ENCODE results near the gene DPYSL3.

DPYSL3 gene

DNA sequence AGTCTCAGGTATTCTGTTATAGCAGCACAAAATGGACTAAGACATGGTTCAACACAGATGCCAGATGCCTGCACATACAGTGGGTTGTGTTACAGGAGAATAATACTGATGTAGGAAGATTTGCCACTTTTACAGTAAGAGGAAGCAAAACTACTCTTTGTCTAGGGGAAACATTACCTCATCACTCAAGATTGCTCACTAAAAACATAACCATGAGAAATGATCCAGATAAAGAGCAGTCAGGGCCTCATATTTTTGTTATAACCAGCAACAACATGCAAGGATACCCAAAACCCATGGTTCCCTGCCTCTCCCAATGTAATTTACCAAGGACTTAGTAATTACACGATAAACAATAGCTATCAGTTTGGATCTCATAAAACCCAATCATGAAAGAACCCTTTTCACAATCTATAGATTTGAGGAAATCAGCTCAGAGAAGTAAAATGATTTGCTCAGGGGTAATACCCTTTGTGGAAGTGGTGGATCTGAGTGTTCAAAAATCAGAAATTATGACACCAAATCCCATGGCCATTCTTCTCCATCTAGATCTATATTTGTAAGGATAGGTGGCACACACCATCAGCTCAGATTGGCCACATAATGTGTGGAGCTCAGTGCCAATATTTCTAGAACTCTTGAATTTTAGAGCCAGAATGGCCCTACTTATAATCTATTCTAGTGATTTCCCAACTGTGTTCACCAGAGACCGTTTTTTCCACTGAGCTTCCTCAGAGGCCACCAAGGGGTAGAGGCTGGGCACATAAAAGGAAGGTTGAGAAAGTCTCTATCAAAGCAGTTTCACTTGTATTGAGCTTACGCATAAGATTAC lies 27.8 kb downstream of the DPYSL3 start:
- in situ Hi-C loops (cut with MboI; ENCODE audit: low sequenced_read_pairs, unreplicated experiment), result no loop called here
- TF ChIP-seq, protein P1, sequence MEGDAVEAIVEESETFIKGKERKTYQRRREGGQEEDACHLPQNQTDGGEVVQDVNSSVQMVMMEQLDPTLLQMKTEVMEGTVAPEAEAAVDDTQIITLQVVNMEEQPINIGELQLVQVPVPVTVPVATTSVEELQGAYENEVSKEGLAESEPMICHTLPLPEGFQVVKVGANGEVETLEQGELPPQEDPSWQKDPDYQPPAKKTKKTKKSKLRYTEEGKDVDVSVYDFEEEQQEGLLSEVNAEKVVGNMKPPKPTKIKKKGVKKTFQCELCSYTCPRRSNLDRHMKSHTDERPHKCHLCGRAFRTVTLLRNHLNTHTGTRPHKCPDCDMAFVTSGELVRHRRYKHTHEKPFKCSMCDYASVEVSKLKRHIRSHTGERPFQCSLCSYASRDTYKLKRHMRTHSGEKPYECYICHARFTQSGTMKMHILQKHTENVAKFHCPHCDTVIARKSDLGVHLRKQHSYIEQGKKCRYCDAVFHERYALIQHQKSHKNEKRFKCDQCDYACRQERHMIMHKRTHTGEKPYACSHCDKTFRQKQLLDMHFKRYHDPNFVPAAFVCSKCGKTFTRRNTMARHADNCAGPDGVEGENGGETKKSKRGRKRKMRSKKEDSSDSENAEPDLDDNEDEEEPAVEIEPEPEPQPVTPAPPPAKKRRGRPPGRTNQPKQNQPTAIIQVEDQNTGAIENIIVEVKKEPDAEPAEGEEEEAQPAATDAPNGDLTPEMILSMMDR (IDR thresholded peaks at IDR 0.05; ENCODE audit: borderline replicate concordance, control extremely low read depth, extremely low read depth, insufficient read depth, missing control alignments), result no peak
- DNase-seq (ENCODE audit: low spot score), result peak; percentile 29

DNA sequence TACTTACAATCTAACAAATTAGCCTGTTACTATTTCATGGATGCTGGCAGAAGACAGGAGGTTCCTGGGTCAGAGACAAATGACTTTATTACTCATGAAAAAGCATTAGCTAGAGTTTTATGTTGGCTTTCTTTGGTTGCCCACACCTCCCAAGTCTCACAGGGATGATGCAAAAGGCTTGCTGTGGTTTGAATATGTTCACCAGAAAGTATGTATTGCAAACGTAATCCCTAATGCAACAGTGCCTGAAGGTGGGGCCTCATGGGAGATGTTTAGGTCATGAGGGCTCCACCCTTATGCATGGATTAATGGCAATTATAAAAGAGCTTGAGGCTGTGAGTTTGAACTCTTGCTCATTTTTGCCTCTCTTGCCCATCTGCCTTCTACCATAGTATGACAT lies 28.5 kb downstream of the DPYSL3 start:
- no peak for DNase-seq (ENCODE audit: low spot score)

DNA sequence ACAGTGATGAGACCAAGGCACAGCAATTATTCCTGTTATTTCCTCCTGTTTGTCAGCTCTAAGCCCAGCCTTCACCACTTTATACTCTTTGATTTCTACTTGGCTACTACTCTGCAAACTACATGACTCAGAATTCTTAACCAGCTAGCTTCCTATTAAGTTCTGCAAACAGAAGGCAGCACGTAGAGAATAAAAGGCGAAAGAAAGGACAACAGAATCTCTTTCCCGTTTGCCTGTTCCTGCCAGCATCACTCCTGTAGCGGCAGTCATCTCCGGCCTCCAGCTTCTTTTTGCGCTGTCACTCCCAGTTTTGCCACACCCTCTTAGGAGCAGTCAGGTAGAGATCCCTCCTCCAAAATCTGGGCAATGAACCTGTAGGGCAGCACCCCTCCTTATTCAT lies 29.9 kb downstream of the DPYSL3 start:
- DNase-seq (ENCODE audit: low spot score), result no peak
- in situ Hi-C loops (cut with MboI; ENCODE audit: low sequenced_read_pairs, unreplicated experiment), result no loop called here
- TF ChIP-seq, protein P1 (IDR thresholded peaks at IDR 0.05; ENCODE audit: borderline replicate concordance, control extremely low read depth, extremely low read depth, insufficient read depth, missing control alignments), result no peak

More for the DNA sequence above, 28.5 kb downstream of the DPYSL3 start:
- TF ChIP-seq, protein P1 (IDR thresholded peaks at IDR 0.05; ENCODE audit: borderline replicate concordance, control extremely low read depth, extremely low read depth, insufficient read depth, missing control alignments), result no peak
- in situ Hi-C loops (cut with MboI; ENCODE audit: low sequenced_read_pairs, unreplicated experiment), result no loop called here

DNA sequence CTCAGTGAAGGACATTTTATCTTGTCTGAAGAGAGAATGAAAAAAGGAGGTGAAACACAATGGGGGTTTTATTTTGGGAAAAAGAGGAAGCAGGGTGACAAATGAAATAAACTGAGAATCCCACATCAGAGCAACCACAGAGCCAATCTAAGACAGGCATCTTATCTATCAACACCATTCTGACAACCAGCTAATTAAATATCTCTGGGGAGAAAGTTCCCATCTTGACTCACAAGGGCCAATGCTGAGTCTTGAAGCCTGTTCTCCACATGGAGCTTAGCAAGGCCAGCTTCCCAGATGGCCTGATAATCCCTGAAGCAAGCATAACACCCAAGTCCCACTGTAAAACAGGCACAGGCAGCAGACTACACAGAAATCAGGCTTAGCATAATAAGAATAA lies 30.4 kb downstream of the DPYSL3 start:
- DNase-seq (ENCODE audit: low spot score), result peak; percentile 18
- in situ Hi-C loops (cut with MboI; ENCODE audit: low sequenced_read_pairs, unreplicated experiment), result no loop called here
- TF ChIP-seq, protein P1 (IDR thresholded peaks at IDR 0.05; ENCODE audit: borderline replicate concordance, control extremely low read depth, extremely low read depth, insufficient read depth, missing control alignments), result no peak

DNA sequence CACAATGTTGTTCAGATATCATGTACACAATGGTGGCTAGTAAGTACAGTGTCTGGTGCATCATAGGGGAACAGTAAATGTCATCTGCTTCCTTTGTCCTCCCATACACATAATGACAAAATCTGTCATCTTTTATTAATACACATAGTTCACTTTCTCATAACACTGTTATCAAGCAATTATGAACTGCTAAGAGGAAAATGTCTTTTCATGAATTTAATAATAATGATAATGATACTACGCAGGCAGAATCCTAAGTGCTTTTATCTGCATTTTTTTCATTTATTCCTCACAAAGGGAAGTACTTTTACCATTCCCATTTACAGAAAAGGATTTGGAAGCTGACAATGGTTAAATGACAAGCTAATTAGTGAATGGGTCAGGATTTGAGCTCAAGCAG lies 35.7 kb downstream of the DPYSL3 start:
- in situ Hi-C loops (cut with MboI; ENCODE audit: low sequenced_read_pairs, unreplicated experiment), result no loop called here
- DNase-seq (ENCODE audit: low spot score), result no peak
- TF ChIP-seq, protein P1 (IDR thresholded peaks at IDR 0.05; ENCODE audit: borderline replicate concordance, control extremely low read depth, extremely low read depth, insufficient read depth, missing control alignments), result no peak

DNA sequence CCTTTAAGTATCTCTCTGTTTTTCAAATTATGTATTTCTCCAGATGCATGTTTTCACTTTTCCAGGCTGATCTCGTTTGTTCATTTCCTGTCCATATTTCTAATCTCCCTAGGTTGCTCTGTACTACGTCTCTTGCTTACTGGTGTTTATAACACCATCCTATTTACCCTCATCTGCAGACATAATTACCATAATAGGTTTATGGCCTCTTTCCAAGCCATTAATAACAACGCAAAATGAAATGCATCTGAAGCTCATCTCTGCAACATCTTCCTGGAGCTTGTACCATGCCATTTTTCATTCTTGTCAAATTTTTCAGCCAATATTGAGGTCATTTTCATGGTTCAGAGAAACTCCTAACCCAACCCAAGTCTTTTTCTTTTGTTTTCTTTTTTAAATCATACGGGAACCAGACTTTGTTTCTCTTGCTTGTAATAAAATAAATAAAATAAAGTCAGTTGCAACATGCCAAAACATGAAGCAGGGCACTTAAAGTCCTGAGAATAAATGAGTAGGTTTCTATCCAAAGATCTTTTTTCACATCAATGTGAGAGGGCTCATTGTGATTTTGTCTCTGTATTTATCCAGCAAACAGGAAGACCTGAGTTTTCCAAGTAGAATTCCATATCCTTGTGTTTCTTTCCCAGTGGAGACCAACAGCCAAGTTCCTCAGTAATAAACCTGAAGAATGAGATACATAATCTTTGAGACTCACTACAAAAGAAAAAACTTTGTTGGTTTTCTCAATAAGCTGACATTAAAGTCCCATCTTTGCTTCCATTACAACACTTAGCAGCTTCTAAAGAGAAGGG lies 37.0 kb downstream of the DPYSL3 start:
- in situ Hi-C loops (cut with MboI; ENCODE audit: low sequenced_read_pairs, unreplicated experiment), result no loop called here
- TF ChIP-seq, protein P1 (IDR thresholded peaks at IDR 0.05; ENCODE audit: borderline replicate concordance, control extremely low read depth, extremely low read depth, insufficient read depth, missing control alignments), result no peak
- no peak for DNase-seq (ENCODE audit: low spot score)

Data from GM13976 (cell line).